GM21737 (cell line): ENCODE results near the gene DTX3L.
A peak's percentile ranks its signal among the peaks of the same experiment; 100 is the strongest.

Source experiments
- ATAC-seq: cut with Tn5 transposase; IDR thresholded peaks from one replicate; pipeline ENCODE4 v1.9.1; 2021; ENCODE audit warnings: mild to moderate bottlenecking, moderate library complexity; ENCODE audit not compliant: unreplicated experiment

The DTX3L gene

GRCh38 chr3:122564155-122564912 lies at the start of gene DTX3L, which contains the start of gene PARP9:
TSS of gene DTX3L (plus strand) at chr3:122564338. CDS start at chr3:122564427, 89 bp downstream.
TSS of gene PARP9 (minus strand) at chr3:122564300. CDS start at chr3:122559620, 4,680 bp downstream.
- ATAC-seq = peak; percentile 68

- ATAC-seq = no peak
These were observed 49.1 kb upstream of the DTX3L start for GRCh38 chr3:122515020-122515468.

- no peak for ATAC-seq
These were observed 48.3 kb upstream of the DTX3L start for GRCh38 chr3:122515870-122516269.

DNA sequence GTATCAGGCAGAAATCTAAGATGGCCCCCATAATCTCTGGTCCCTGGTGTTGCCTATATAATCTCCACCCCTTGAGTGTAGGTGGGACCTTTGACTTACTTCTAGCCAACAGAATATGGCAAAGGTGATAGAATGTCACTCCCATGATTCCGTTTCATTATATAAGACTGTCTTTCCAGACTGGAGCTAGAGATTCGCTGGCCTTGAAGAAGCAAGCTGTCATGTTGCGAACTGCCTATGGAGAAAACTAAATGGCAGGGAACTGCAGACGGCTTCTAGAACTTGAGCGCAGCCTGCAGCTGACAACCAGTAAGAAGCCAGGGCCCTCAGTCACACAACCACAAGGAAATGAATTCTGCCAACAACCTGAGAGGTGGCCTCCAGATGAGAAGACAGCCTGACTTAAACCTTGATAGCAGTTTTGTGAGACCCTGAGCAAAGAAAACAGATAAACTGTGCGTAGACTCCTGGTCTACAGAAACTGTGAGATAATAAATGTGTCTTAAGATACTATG lies 47.2 kb upstream of the DTX3L start:
- ATAC-seq = no peak

DNA sequence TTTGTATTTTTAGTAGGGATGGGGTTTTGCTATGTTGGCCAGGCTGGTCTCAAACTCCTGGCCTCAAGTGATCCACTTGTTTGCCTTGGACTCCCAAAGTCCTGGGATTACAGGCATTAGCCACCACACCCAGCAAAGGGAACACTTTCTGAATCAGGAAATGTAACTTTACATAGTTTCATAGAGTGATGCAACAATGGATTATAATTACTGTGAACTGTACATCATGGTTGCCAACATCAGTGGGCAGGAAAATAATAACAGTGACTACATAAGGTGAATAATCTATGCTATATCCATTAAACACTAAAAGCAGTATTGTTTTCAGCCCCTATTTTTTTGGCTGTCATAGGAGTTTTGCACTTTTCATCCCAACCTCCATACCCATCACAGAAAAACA lies 44.4 kb upstream of the DTX3L start:
- ATAC-seq = no peak

- ATAC-seq = no peak
These were observed 43.3 kb upstream of the DTX3L start for GRCh38 chr3:122520861-122521260.

- ATAC-seq = no peak
These were observed 40.8 kb upstream of the DTX3L start for GRCh38 chr3:122523317-122523716.

GRCh38 chr3:122530164-122530563 lies 34.0 kb upstream of the DTX3L start:
- ATAC-seq = no peak

- no peak for ATAC-seq
These were observed 30.7 kb upstream of the DTX3L start for GRCh38 chr3:122533480-122533879.

DNA sequence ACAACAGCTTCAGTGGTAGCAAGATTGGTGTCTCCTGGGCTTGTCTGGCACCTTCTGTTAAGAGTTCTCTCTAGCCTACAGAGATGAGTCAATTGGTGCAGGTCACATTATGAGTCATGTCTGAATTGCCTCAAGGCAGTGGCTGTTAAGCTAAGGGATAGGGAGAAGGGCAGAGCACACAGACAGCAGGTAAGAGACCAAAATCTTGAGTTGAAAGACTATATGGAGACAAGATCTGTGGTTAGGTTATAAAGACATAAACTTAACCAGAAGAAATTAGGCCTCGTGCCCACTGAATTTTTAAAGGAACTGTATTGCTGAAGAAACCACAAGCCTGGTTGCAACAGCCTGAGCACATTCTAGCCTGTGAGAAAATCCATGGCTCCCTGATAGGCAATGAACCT lies 30.2 kb upstream of the DTX3L start:
- ATAC-seq = peak; percentile 97

GRCh38 chr3:122535964-122536631 lies 28.0 kb upstream of the DTX3L start:
- no peak for ATAC-seq

GRCh38 chr3:122536632-122537001 lies 27.5 kb upstream of the DTX3L start:
- no peak for ATAC-seq

DNA sequence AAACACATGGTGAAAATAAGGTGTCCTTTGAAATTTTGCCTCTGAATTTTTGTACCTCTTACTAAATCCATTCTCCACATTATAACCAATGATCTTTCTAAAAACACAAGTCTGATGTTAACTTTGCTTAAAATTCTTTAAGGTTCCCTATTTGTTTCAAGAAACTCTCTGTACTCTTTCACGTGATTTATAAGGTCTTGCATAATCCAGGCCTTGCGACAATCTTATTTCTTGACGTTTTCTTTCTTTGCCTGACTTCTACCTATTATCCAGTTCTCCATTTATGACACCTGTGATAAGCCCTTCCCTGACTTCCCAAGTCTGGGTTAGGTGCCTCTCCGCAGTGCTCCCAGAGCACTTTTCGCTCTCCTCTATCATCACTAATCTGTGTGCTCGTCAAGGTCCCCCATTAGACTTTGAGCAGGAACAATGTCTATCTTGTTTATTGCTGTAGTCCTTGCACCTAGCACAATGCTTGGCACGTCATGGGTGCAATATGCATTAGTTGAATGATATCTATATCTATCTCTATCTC lies 25.1 kb upstream of the DTX3L start:
- no peak for ATAC-seq

DNA sequence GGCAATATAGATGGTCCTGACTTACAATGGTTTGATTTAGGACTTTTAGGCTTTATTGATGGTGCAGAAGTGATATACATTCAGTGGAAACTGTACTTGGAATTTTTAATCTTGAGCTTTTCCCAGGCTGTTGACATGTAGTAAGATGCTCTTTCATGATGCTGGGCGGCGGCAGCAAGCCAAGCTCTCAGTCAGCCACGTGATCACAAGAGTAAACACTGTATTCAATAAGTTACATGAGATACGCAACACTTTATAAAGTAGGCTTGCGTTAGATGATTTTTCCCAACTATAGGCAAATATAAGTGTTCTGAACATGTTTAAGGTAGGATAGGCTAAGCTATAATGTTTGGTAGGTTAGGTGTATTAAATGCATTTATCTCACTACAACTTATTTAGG lies 18.0 kb upstream of the DTX3L start:
- ATAC-seq = no peak

- no peak for ATAC-seq
These were observed 16.1 kb upstream of the DTX3L start for GRCh38 chr3:122548076-122548475.

DNA sequence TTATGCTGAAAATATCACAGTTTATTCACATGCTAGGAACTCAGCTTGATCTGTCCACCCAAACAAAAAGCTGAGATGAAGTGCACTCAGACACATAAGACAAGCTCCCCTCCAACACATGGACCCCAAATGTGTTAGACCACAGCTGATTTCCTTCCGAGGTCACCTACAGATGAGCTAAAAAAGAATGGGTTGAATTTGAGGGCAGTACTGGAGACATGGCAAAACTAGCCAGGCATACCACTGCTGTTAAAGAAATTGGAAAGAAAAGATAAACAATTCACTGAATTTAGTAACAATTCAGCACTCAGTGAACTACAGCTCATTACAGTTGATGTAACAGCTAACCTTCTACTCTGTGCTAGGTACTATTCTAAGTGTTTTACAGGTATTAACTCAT lies 15.5 kb upstream of the DTX3L start:
- no peak for ATAC-seq

- ATAC-seq = no peak
These were observed 11.0 kb upstream of the DTX3L start for GRCh38 chr3:122553171-122553570.

DNA sequence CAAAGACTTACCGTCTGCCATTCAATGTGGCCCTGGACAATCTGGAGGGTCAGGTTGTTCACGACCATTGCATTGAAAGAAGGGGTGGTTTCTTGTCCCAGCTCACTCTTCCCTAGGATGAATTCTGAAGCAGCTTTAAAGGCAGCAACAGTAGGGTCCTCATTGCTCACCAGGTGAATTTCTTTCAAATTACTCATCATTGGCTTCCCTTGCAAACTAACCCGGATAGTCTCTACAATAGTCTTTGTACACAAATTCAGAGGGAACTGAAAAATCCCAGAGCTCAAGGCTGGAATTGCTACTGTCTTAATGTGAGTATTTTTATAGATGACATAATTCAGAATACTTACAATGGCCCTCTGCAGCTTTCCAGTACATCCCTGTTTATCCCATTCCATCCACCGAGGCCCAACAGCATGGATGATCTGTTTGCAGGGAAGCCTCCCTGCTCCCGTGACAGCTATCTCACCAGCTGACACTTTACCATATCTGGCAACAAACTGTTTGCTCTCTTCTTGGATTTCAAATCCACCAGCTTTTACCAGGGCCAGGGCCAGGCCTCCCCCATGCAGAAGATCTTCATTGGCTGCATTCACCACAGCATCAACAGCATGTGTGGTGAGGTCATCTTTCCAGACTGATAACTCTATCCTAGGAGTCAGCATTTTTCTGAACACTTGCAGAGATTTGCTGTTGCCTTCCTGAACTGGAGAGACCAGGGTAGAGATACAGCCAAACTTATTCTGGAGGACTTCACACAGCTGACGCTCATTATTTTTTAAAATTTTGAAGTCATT lies 8.7 kb upstream of the DTX3L start:
- ATAC-seq = no peak

DNA sequence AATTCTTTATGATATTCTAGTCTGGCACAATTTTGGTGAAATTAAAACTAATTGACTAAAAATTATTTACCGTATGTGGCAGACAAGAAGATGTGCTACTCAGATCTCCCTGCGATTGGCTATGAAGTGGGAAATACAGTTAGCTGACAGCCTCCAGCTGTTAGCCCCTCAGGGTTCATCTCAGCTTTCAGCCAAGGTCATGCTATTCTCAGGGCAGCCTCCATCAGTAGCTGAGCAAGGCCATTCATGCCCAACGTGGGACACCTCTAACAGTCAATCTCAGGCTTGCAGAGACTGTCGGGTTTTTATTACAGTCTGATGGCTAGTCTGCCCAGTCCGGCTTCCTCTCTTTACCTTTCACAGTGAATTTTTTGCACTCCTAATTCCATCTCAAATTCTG lies 6.8 kb upstream of the DTX3L start:
- no peak for ATAC-seq

- ATAC-seq = no peak
These were observed 5.5 kb upstream of the DTX3L start for GRCh38 chr3:122558605-122559004.

GRCh38 chr3:122559906-122560305 lies 4.2 kb upstream of the DTX3L start:
- ATAC-seq = no peak
